Heart left ventricle (tissue), 13 donors: Measurements from ENCODE around the gene DNAJC17.
A peak's percentile ranks its signal among the peaks of the same experiment; 100 is the strongest.

Experiments
- POLR2A ChIP-seq, 2 donors: fragments of 450-650 bp; IDR thresholded peaks; one replicate each; pipeline ENCODE4 v1.6.1; 2017; ENCODE audit warnings: antibody characterized with exemption in 2 of 2, mild to moderate bottlenecking in 2 of 2, moderate library complexity in 2 of 2
- TF ChIP-seq, protein P1 (sequence below), 12 donors: fragments of 200-600 bp; sonication (generic) in 4 of 12; IDR thresholded peaks; one replicate each; pipeline versions ENCODE4 v1.5.0 to v1.8.0; 2018 to 2022; ENCODE audit warnings: antibody characterized with exemption in 12 of 12, mild to moderate bottlenecking in 5 of 12
- donor health status: ischemic (EF 13 %, LVEDD 7.1; RV severe dilation, severe dysfunction).
- donor health status: DM: no; HTN: yes; CAD: no.
- donor health status: DM: no; HTN: no; CAD: no.
- donor health status: ischemic (EF 25% LVEDD 6.9; RV normal size, moderate dysfunction).
- donor health status: ischemic (EF 25% LVEDD 5.7; RV mildly dilated, moderate dysfunction).
- donor health status: ischemic (EF 35%, LVEDD 5.7; RV mildly dilated, moderate dysfunction).
- donor health status: nonischemic (EF 11% LVEDD 7.7; RV severe dilation, severe dysfunction).
- donor health status: DM: yes; HTN: yes; CAD: no.
- donor health status: PGD.
- donor health status: ischemic (EF 29% LVEDD 5.4; RV normal size, mild dysfunction).
- donor health status: nonischemic (EF 23%, LVEDD 6.1; RV moderate dilation, normal function).

GRCh38 chr15:40807028-40807887, at the start of gene DNAJC17, which contains the start of gene ZFYVE19:
- TF ChIP-seq, protein P1, sequence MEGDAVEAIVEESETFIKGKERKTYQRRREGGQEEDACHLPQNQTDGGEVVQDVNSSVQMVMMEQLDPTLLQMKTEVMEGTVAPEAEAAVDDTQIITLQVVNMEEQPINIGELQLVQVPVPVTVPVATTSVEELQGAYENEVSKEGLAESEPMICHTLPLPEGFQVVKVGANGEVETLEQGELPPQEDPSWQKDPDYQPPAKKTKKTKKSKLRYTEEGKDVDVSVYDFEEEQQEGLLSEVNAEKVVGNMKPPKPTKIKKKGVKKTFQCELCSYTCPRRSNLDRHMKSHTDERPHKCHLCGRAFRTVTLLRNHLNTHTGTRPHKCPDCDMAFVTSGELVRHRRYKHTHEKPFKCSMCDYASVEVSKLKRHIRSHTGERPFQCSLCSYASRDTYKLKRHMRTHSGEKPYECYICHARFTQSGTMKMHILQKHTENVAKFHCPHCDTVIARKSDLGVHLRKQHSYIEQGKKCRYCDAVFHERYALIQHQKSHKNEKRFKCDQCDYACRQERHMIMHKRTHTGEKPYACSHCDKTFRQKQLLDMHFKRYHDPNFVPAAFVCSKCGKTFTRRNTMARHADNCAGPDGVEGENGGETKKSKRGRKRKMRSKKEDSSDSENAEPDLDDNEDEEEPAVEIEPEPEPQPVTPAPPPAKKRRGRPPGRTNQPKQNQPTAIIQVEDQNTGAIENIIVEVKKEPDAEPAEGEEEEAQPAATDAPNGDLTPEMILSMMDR (IDR thresholded peaks at IDR 0.05) = peak in 3 of 12 donors; percentile 7 to 19 (median 10)
- peak in 1 of 2 donors; percentile 66 for TF ChIP-seq POLR2A (IDR thresholded peaks at IDR 0.05)
